GM21526 (cell line): ENCODE data around the gene FBXO42.

Experiments
- ATAC-seq: cut with Tn5 transposase; IDR thresholded peaks from one replicate; pipeline ENCODE4 v1.9.1; 2021; ENCODE audit warnings: moderate library complexity; ENCODE audit not compliant: unreplicated experiment, low FRiP score

FBXO42 gene

GRCh38 chr1:16326833-16327404 lies 25.4 kb downstream of the FBXO42 start:
- ATAC-seq, result no peak

DNA sequence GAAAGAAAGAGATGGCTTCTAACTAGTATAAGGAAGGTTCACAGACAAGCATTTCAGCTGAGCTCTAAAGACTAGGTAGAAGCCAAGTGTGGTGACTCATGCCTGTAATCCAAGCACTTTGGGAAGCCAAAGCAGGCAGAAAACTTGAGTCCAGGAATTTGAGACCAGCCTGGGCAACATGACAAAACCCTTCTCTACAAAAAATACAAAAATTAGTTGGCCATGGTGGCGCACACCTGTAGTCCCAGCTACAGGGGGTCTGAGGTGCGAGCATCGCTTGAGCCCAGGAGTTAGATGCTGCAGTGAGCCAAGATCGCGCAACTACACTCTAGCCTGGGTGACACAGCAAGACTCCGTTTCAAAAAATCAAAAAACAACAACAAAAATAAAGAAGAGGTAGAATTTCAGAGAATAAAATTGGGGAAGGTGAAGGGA lies 27.8 kb downstream of the FBXO42 start:
- no peak for ATAC-seq

- ATAC-seq, result no peak
Observed at GRCh38 chr1:16321176-16321867, 31.0 kb downstream of the FBXO42 start.

GRCh38 chr1:16318555-16318954 lies 33.7 kb downstream of the FBXO42 start:
- ATAC-seq, result no peak

DNA sequence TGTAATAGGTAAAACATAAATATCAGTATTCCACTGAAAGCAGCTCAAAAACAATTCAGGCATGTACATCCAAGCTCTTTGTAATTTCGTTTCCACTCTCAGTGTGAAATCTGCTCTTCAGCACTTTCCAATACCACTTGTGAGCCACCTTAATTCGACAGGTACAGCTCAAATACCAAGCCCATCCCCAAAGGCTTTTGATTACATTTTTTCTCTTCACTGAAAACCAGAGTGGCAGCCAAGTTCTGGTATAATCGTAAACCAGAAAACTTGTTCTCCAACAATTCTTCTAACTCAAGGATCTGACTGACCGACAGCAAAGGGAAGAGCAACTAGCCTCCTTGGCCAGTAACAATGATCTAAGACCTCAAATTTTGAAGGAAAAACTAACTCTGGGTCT lies 36.8 kb downstream of the FBXO42 start:
- ATAC-seq, result no peak

- no peak for ATAC-seq
Observed at GRCh38 chr1:16307222-16307621, 45.1 kb downstream of the FBXO42 start.

DNA sequence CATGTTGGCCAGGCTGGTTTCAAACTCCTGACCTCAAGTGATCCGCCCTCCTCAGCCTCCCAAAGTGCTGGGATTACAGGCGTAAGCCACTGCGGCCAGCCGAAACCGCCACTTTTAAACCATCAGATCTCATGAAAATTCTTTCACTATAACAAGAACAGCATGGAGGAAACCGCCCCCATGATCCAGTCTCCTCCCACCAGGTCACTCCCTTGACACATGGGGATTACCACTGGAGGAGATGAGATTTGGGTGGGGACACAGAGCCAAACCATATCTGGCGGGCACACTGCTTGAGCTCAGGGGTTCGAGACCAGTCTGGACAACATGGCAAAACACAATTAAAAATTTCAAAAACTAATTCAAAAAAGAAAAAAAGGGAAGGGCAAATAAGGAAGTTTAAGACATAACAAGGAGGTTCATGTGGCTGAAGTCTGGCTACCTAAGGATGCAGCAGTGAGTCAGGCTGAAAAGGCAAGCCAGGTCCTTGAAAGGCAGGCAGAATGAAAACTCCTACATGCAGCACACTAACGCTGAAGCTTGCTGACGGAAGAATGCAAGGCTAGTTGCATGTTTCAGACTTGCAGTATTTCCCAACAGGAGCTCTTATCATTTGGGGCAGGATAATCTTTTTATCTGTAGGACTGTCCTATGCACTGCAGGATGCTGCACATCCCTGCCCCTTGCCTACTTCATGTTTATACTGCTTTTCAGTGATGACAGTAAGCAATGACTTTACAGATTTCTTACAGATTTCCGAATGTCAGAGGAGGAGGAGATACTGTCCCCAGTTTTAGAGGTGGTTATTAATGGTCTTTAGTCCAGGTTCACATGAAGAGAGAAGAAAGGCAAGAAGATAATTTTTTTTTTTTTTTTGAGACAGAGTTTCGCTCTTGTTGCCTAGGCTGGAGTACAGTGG lies 49.3 kb downstream of the FBXO42 start:
- ATAC-seq, result no peak

- ATAC-seq, result no peak
Observed at GRCh38 chr1:16300436-16300835, 51.8 kb downstream of the FBXO42 start.

- no peak for ATAC-seq
Observed at GRCh38 chr1:16298653-16299052, 53.6 kb downstream of the FBXO42 start.

DNA sequence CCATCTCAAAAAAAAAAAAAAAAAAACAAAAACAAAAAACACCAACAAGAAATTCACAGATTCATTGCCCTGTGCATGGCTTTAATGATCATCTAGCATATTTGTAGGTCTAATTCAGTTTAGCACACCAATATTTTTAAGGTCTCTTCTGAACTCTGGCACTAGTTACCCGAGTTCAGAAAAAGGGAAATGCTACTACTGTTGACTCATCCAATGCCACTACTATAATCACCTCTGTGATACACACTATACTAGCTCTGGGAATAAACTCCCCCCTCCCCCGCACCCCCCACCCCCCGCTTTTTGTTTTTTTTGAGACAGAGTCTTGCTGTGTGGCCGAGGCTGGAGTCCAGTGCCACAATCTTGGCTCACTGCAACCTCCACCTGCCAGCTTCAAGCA lies 55.6 kb downstream of the FBXO42 start:
- ATAC-seq, result no peak

DNA sequence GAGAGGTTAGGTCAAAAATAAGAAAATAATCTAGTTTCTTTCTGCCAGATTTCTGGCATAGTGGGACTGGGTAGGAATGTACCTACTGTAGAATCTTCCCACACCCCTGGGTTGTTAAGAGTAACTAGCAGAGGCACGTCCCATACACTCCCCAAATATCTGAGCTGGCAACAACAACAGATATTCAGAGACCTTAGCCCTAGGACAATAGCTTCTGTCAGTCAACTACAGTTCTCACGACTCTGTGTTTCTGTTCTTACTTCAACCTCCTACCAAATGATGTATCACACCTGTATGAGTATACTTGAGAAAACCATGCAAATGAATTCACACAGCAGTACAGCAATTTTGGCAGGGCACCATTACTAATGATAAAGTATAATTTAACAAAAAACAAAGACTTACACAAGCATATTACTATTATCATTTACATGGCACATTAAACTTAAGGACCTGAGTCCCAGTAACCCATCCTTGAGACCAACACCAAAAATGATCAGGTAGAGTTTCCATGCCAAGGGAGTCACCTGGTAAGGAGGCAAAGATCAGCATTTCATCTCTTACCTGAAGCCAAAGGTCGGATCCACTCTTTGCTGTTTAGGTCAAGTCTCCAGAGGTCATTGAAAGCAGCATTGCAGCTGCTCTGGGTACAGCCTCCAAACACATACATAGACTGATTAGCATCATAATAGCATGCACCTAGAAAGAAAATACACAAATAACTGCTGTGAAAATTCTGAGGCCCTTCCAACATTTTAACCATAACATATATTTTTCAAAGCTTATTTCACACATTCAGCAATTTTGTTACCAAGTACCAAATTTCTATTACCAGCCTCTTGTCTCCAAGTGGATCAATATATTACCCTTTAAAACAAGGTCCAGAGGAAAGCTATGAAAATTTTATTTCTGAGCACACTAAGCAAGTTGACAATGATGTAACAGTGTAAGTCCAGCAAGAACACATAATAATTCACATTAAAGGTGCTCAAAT lies 57.8 kb downstream of the FBXO42 start:
- ATAC-seq, result no peak

- no peak for ATAC-seq
Observed at GRCh38 chr1:16293538-16293937, 58.7 kb downstream of the FBXO42 start.

DNA sequence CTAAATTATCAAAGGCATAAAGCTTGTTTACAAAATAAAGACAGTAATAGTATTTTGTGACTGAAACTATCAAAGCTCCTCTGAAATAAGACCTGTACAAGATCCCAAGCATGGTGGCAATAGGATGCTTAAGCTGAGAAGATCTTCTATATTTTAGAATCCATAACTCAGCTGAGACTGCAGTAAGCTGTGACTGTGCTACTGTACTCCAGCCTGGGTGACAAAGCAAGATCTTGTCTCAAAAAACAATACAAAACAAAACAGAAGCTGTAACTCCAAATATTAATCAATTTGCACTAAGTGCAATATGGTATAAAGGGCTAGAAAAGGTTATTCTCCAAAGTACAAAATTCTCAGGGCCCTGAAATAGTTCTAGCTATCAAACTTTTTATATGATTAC lies 59.5 kb downstream of the FBXO42 start:
- no peak for ATAC-seq

- no peak for ATAC-seq
Observed at GRCh38 chr1:16289959-16290358, 62.3 kb downstream of the FBXO42 start.

GRCh38 chr1:16286122-16286521 lies 66.2 kb downstream of the FBXO42 start:
- ATAC-seq, result no peak

- ATAC-seq, result no peak
Observed at GRCh38 chr1:16281765-16282164, 70.5 kb downstream of the FBXO42 start.

DNA sequence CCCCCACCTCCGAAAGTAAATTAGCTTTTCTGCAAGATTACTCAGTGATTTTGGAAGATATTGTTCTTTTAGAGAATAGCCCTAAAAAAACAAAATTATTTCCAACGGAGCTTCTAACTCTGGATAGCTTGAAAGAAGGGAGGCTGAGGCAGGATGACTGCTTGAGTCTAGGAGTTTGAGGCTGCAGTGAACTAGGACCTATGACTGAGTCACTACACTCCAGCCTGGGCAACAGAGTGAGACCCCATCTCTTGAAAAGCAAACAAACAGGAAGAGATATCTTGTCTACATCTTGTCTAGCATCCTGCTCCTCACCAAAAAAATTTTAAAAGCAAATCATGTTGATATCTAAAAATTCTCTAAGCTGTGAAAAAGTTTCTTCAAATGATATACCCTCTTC lies 73.1 kb downstream of the FBXO42 start:
- ATAC-seq, result no peak

DNA sequence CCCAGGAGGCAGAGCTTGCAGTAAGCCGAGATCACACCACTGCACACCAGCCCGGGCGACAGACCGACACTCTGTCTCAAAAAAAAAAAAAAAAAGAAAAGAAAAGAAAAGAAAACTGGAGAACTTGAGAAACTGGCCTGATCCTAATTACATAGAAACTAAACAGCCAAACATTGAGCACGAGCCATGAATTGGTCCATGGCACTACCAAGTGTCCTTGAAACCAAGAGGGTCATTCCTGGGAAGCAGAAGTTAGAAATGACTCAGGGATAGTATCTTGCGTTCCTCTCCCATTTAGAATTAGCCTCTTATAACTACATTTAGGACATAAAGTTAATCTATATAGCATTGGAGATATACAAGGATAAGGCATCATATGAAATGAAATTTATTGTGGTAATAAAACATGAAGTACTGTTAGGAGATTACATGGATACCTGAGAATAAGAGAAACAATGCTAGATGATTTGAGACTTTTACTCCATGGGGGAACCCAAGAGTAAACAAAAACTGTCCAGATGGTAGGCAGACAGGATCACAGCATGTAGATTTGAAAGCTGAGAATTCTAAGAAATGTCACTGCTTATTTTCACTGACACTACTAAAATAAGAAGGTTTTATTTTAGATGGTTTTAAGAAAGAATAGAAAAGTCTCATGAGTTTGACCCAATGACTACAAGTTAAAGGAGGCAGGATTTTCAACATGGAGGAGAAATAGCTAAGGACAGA lies 75.8 kb downstream of the FBXO42 start:
- no peak for ATAC-seq

DNA sequence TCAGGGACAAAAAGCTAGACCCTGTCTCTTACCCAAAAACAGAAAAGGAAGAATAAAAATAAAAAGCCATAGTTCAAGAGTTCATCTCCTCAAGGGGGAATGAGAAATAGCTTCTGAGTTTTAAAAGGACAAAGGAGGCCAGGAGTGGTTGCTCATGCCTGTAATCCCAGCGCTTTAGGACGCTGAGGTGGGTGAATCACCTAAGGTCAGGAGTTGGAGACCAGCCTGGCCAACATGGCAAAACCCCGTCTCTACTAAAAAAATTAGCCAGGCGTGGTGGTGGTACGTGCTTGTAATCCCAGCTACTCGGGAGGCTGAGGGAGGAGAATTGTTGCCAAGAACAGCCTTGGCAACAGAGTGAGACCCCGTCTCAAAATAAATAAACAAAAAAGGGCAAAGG lies 76.7 kb downstream of the FBXO42 start:
- ATAC-seq, result no peak
